SK-N-SH (cell line): ENCODE results near the gene FYCO1. TPM values are rescaled to one million over a fixed set of nuclear protein-coding genes. Genes with fewer than 3 reads are reported as not detected.

Source experiments
- CTCF ChIA-PET: fragments of 300-600, 350-600 bp; formaldehyde crosslinking; extraction: SDS; loops from one replicate; lab custom pipeline; 2021; lab: Yijun Ruan, JAX
- POLR2A ChIA-PET: fragments of 350-600 bp; sonication (Branson Sonifier 250); formaldehyde crosslinking; extraction: SDS; loops from one replicate; lab custom pipeline; 2020; ENCODE audit warnings: antibody characterized with exemption, inconsistent platforms; lab: Yijun Ruan, JAX
- DNase-seq: peaks from one replicate; pipeline ENCODE4 v3.0.0; 2012
- H2AFZ ChIP-seq: fragments of 200-600 bp; sonication (generic); 2 replicates; pipeline ENCODE4 v1.8.1; 2016; ENCODE audit warnings: antibody characterized with exemption, mild to moderate bottlenecking, low read depth
- H3F3A ChIP-seq: fragments of 200-600 bp; sonication (generic); replicated peaks from 2 replicates; pipeline ENCODE3; 2016; ENCODE audit warnings: antibody characterized with exemption, mild to moderate bottlenecking; ENCODE audit not compliant: insufficient read depth
- H3K27ac ChIP-seq, 2 experiments: fragments of 200-500 bp in 1 of 2; fragments of 200-600 bp in 1 of 2; sonication (Bioruptor generic) in 1 of 2; sonication (generic), shearing (Covaris generic) in 1 of 2; 2 replicates each; pipeline versions ENCODE4 v1.5.1 to v1.6.1; 2014 to 2016; ENCODE audit warnings: low read depth in 2 of 2, inconsistent platforms in 1 of 2, low read length in 1 of 2, mild to moderate bottlenecking in 1 of 2, mixed read lengths in 1 of 2
- H3K27me3 ChIP-seq: fragments of 200-600 bp; sonication (generic), shearing (Covaris generic); 2 replicates; pipeline ENCODE4 v1.6.1; 2016; ENCODE audit warnings: mixed run types; ENCODE audit not compliant: insufficient read depth
- H3K36me3 ChIP-seq, 2 experiments: fragments of 200-500 bp in 1 of 2; fragments of 200-600 bp in 1 of 2; sonication (Bioruptor generic) in 1 of 2; sonication (generic) in 1 of 2; replicated peaks in 1 of 2; 2 replicates each; pipeline versions ENCODE3 to v1.5.1; 2014 to 2016; ENCODE audit warnings: low read length in 1 of 2, mild to moderate bottlenecking in 1 of 2; ENCODE audit not compliant: insufficient read depth in 2 of 2, control insufficient read depth in 1 of 2
- H3K4me1 ChIP-seq, 2 experiments: fragments of 200-500 bp in 1 of 2; fragments of 200-600 bp in 1 of 2; sonication (Bioruptor generic) in 1 of 2; sonication (generic), shearing (Covaris generic) in 1 of 2; 2 replicates each; pipeline versions ENCODE4 v1.5.1 to v1.6.1; 2014 to 2016; ENCODE audit warnings: low read depth in 1 of 2, low read length in 1 of 2, mixed run types in 1 of 2; ENCODE audit not compliant: insufficient read depth in 2 of 2, control insufficient read depth in 1 of 2
- H3K4me2 ChIP-seq: fragments of 200-600 bp; sonication (generic), shearing (Covaris generic); 2 replicates; pipeline ENCODE4 v1.6.1; 2017; ENCODE audit warnings: mixed run types
- H3K4me3 ChIP-seq, 2 experiments: fragments of 200-500 bp in 1 of 2; fragments of 200-600 bp in 1 of 2; sonication (Bioruptor generic) in 1 of 2; sonication (generic), shearing (Covaris generic) in 1 of 2; 2 replicates each; pipeline versions ENCODE4 v1.5.1 to v1.8.1; 2014 to 2016; ENCODE audit warnings: low read depth in 2 of 2, inconsistent platforms in 1 of 2, low read length in 1 of 2, mild to moderate bottlenecking in 1 of 2, mixed read lengths in 1 of 2, moderate library complexity in 1 of 2
- H3K79me2 ChIP-seq: fragments of 200-600 bp; sonication (generic); 2 replicates; pipeline ENCODE4 v1.8.1; 2017; ENCODE audit warnings: mild to moderate bottlenecking; ENCODE audit not compliant: insufficient read depth
- H3K9ac ChIP-seq: fragments of 200-600 bp; sonication (generic); 2 replicates; pipeline ENCODE4 v1.6.1; 2017; ENCODE audit warnings: mixed run types
- H3K9me2 ChIP-seq: fragments of 200-600 bp; sonication (generic); 2 replicates; pipeline ENCODE4 v1.6.1; 2017; ENCODE audit warnings: mixed run types
- H3K9me3 ChIP-seq: fragments of 200-600 bp; sonication (generic); 2 replicates; pipeline ENCODE4 v1.6.1; 2017; ENCODE audit warnings: mixed run types, mild to moderate bottlenecking, moderate library complexity
- H4K20me1 ChIP-seq: fragments of 200-600 bp; sonication (generic); 2 replicates; pipeline ENCODE4 v1.6.1; 2017; ENCODE audit warnings: mild to moderate bottlenecking, mixed run types; ENCODE audit not compliant: insufficient read depth
- EP300 ChIP-seq, 2 experiments: IDR thresholded peaks; 2 replicates each; pipeline versions ENCODE4 v1.4.0 to v1.6.1; 2012; ENCODE audit warnings: borderline replicate concordance in 1 of 2, low read depth in 1 of 2, low read length in 1 of 2
- EZH2phosphoT487 ChIP-seq: fragments of 200-600 bp; sonication (generic); IDR thresholded peaks from 2 replicates; pipeline ENCODE4 v1.6.1; 2017; ENCODE audit warnings: low read depth, mixed run types, mild to moderate bottlenecking, antibody characterized with exemption, moderate library complexity, borderline replicate concordance
- FOSL2 ChIP-seq: IDR thresholded peaks from 2 replicates; pipeline ENCODE4 v1.4.0; 2012; ENCODE audit warnings: low read depth, mild to moderate bottlenecking, moderate library complexity, borderline replicate concordance
- FOXJ3 ChIP-seq: sonication (generic); formaldehyde crosslinking; IDR thresholded peaks from 2 replicates; pipeline ENCODE4 v1.5.1; 2020; ENCODE audit warnings: mild to moderate bottlenecking, missing genetic modification reagents
- FOXM1 ChIP-seq: IDR thresholded peaks from 2 replicates; pipeline ENCODE4 v1.4.0; 2012; ENCODE audit warnings: low read depth, mild to moderate bottlenecking
- GABPA ChIP-seq: IDR thresholded peaks from 2 replicates; pipeline ENCODE4 v1.4.0; 2012; ENCODE audit warnings: low read depth, mild to moderate bottlenecking
- JUND ChIP-seq: IDR thresholded peaks from 2 replicates; pipeline ENCODE4 v1.4.0; 2012
- MEF2A ChIP-seq: IDR thresholded peaks from 2 replicates; pipeline ENCODE4 v1.4.0; 2012; ENCODE audit warnings: low read depth, borderline replicate concordance
- MXI1 ChIP-seq: IDR thresholded peaks from 2 replicates; pipeline ENCODE4 v1.6.1; 2012; ENCODE audit warnings: mild to moderate bottlenecking, low read depth, low read length, improper control_type of control experiment
- NFIC ChIP-seq: IDR thresholded peaks from 2 replicates; pipeline ENCODE4 v1.4.0; 2012; ENCODE audit warnings: borderline replicate concordance
- NRF1 ChIP-seq: IDR thresholded peaks from 2 replicates; pipeline ENCODE4 v1.6.1; 2012; ENCODE audit warnings: low read depth, mild to moderate bottlenecking, low read length
- TCF12 ChIP-seq: IDR thresholded peaks from 2 replicates; pipeline ENCODE4 v1.4.0; 2012
- TEAD4 ChIP-seq: IDR thresholded peaks from 2 replicates; pipeline ENCODE4 v1.4.0; 2012; ENCODE audit warnings: mild to moderate bottlenecking, borderline replicate concordance; ENCODE audit not compliant: insufficient read depth
- USF2 ChIP-seq: fragments of 150-350 bp; IDR thresholded peaks from 2 replicates; pipeline ENCODE4 v1.6.1; 2017; ENCODE audit warnings: antibody characterized with exemption, low read length, low read depth, borderline replicate concordance
- YY1 ChIP-seq: IDR thresholded peaks from 2 replicates; pipeline ENCODE4 v1.4.0; 2012; ENCODE audit warnings: low read depth, mild to moderate bottlenecking
- WGBS: methylation state at CpG from one replicate; pipeline ENCODE4 v1.1.6; 2017; ENCODE audit warnings: low lambda C conversion rate; 5-methylcytosine and 5-hydroxymethylcytosine counted together
- polyA plus RNA-seq, 3 experiments: library from polyadenylated mRNA; depleted of rRNA; stranded (reverse); fragments of >200 nt; gene quantifications; 2 replicates each; pipeline ENCODE4 v1.2.3, GENCODE V29; 2012
- TF ChIP-seq, protein P1 (sequence below): IDR thresholded peaks from 2 replicates; pipeline ENCODE4 v1.4.0; 2012; ENCODE audit warnings: low read depth, borderline replicate concordance
- TF ChIP-seq, protein P2 (sequence below): IDR thresholded peaks from 2 replicates; pipeline ENCODE4; 2012
- TF ChIP-seq, protein P3 (sequence below): IDR thresholded peaks from 2 replicates; pipeline ENCODE4 v1.4.0; 2012; ENCODE audit warnings: low read depth
- TF ChIP-seq, protein P4 (sequence below): fragments of 200-600 bp; sonication (generic); IDR thresholded peaks from 2 replicates; pipeline ENCODE4 v1.6.1; 2017; ENCODE audit warnings: antibody characterized with exemption, mild to moderate bottlenecking, moderate library complexity
- TF ChIP-seq, protein P5 (sequence below): IDR thresholded peaks from 2 replicates; pipeline ENCODE4 v1.4.0; 2012; ENCODE audit warnings: low read depth, borderline replicate concordance

The FYCO1 gene
- polyA plus RNA-seq, 1 of the 3 experiments (the other 2 are of a cell fraction) = 5.5 TPM

DNA sequence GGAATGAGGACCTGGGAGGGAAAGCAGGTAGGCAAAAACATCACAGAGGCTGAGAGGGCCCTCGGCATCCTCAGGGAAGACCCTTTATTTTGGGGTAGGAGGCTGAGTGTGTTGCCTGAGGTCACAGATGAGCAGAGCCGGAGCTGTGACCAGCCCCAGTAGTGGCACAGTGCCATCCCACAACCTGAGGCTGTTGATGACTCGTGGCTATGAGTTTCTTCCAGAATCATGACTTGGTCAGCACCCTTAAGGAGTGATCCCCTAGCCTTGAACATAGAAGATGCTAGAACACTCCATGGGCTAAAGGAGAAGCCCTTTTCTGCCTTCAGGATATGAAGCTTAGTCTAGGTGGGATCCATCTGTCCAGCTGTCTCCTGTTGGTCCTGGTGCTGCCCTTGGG, 71.9 kb downstream of the FYCO1 start:
- no peak for DNase-seq
- POLR2A ChIA-PET = no interaction called here

DNA sequence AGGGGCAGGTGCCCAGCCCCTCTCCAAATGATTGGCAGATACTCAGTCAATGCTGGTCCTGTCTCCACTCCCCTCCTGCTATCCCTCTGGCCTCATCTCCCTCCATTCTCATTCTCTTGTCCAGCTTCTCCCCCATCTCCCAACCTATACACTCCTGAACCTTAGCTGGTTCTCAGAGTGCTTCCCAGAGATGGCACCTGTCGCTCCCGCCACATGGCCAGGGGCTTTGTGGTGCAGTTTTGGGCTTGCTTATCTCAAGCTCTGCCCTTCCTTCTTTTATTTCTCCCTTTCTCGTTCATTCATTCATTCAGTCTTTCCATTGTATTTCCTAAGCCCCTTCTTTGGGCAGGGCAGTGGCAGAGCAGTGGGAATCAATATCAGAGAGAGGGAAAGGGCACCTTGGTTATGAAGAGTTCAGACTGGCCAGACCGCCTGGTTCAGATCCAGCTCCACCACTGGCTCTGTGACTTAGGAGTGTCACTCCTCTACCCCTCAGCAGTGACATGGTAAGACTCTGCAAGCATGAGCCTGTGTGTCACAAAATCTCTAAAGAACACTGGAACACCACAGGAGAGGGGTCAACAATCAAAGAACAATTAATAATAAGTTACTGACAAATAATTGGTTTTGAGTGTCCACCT, 72.6 kb downstream of the FYCO1 start:
- Histone ChIP-seq H3F3A (peaks cover 4% of the 10 kb centered on the region), H3K4me3 (no peak overlapping the region), H4K20me1 (no peaks in the 10 kb centered on the region), H2AFZ (no peak overlapping the region), H3K4me2 (no peak overlapping the region), H3K27ac (no peak overlapping the region), H3K9me3 (no peaks in the 10 kb centered on the region), H3K9ac (no peak overlapping the region), H3K36me3 (peaks cover 10 to 27% of the 10 kb centered on the region in 2 experiments), H3K79me2 (no peaks in the 10 kb centered on the region), H3K27me3 (no peaks in the 10 kb centered on the region), H3K4me1 (no peaks in the 10 kb centered on the region), H3K9me2 (no peaks in the 10 kb centered on the region)
- CTCF ChIA-PET = interaction anchor here (0.6 to 5.6 kb wide), 5 partner anchors 16 to 221 kb away, joined by 3 to 31 read pairs (median 6); no protein-coding TSS in a partner anchor
- WGBS = 99% methylated on average over 4 of the region's 4 CpGs
- no peak for DNase-seq
- POLR2A ChIA-PET = no interaction called here
- no peak for TF ChIP-seq FOXJ3 (CRISPR knock-in tag)
- no peak for TF ChIP-seq NRF1
- TF ChIP-seq, protein P1, sequence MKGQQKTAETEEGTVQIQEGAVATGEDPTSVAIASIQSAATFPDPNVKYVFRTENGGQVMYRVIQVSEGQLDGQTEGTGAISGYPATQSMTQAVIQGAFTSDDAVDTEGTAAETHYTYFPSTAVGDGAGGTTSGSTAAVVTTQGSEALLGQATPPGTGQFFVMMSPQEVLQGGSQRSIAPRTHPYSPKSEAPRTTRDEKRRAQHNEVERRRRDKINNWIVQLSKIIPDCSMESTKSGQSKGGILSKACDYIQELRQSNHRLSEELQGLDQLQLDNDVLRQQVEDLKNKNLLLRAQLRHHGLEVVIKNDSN = no peak
- TF ChIP-seq, protein P2, sequence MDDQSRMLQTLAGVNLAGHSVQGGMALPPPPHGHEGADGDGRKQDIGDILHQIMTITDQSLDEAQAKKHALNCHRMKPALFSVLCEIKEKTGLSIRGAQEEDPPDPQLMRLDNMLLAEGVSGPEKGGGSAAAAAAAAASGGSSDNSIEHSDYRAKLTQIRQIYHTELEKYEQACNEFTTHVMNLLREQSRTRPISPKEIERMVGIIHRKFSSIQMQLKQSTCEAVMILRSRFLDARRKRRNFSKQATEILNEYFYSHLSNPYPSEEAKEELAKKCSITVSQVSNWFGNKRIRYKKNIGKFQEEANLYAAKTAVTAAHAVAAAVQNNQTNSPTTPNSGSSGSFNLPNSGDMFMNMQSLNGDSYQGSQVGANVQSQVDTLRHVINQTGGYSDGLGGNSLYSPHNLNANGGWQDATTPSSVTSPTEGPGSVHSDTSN = no peak
- TF ChIP-seq, protein P3, sequence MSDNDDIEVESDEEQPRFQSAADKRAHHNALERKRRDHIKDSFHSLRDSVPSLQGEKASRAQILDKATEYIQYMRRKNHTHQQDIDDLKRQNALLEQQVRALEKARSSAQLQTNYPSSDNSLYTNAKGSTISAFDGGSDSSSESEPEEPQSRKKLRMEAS = no peak
- TF ChIP-seq TEAD4 = no peak
- no peak for TF ChIP-seq MXI1
- no peak for TF ChIP-seq MEF2A
- TF ChIP-seq USF2 = no peak
- no peak for TF ChIP-seq TCF12
- TF ChIP-seq EZH2phosphoT487 = no peak
- no peak for TF ChIP-seq FOXM1
- TF ChIP-seq GABPA = no peak
- no peak for TF ChIP-seq JUND
- TF ChIP-seq, protein P4, sequence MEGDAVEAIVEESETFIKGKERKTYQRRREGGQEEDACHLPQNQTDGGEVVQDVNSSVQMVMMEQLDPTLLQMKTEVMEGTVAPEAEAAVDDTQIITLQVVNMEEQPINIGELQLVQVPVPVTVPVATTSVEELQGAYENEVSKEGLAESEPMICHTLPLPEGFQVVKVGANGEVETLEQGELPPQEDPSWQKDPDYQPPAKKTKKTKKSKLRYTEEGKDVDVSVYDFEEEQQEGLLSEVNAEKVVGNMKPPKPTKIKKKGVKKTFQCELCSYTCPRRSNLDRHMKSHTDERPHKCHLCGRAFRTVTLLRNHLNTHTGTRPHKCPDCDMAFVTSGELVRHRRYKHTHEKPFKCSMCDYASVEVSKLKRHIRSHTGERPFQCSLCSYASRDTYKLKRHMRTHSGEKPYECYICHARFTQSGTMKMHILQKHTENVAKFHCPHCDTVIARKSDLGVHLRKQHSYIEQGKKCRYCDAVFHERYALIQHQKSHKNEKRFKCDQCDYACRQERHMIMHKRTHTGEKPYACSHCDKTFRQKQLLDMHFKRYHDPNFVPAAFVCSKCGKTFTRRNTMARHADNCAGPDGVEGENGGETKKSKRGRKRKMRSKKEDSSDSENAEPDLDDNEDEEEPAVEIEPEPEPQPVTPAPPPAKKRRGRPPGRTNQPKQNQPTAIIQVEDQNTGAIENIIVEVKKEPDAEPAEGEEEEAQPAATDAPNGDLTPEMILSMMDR = no peak
- no peak for TF ChIP-seq EP300 (IDR thresholded peaks at IDR 0.05; ENCODE audit: borderline replicate concordance in 1 of 2, low read depth in 1 of 2, low read length in 1 of 2)
- TF ChIP-seq YY1 = no peak

More for the DNA sequence above, 71.9 kb downstream of the FYCO1 start:
- H3K27ac ChIP-seq = no peak overlapping the region
- TF ChIP-seq JUND (0 out of 2 replicates have a peak, but pooled peaks have one; percentile 17), FOSL2 (peak; percentile 53; the same call in 1 of the 2 replicates), NFIC (peak; percentile 57)
- TF ChIP-seq, protein P5, sequence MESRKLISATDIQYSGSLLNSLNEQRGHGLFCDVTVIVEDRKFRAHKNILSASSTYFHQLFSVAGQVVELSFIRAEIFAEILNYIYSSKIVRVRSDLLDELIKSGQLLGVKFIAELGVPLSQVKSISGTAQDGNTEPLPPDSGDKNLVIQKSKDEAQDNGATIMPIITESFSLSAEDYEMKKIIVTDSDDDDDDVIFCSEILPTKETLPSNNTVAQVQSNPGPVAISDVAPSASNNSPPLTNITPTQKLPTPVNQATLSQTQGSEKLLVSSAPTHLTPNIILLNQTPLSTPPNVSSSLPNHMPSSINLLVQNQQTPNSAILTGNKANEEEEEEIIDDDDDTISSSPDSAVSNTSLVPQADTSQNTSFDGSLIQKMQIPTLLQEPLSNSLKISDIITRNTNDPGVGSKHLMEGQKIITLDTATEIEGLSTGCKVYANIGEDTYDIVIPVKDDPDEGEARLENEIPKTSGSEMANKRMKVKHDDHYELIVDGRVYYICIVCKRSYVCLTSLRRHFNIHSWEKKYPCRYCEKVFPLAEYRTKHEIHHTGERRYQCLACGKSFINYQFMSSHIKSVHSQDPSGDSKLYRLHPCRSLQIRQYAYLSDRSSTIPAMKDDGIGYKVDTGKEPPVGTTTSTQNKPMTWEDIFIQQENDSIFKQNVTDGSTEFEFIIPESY = no peak
- TF ChIP-seq, all 33 proteins: peak for 3
- no peaks in the 10 kb centered on the region for H3K9me3 ChIP-seq
- CTCF ChIA-PET = interaction anchor here (1.2 to 5.6 kb wide), 3 partner anchors 15 to 162 kb away, joined by 4 to 31 read pairs (median 13); no protein-coding TSS in a partner anchor
- WGBS = 50% methylated on average over 2 of the region's 3 CpGs
- H3K4me1 ChIP-seq = no peaks in the 10 kb centered on the region
- no peaks in the 10 kb centered on the region for H3K79me2 ChIP-seq
- no peak overlapping the region for H3K4me2 ChIP-seq
- H3K9me2 ChIP-seq = no peaks in the 10 kb centered on the region
- peaks cover 10 to 31% of the 10 kb centered on the region in 2 experiments for H3K36me3 ChIP-seq
- H3K27me3 ChIP-seq = no peaks in the 10 kb centered on the region
- H3F3A ChIP-seq = peaks cover under 1% of the 10 kb centered on the region
- no peaks in the 10 kb centered on the region for H4K20me1 ChIP-seq
- H3K4me3 ChIP-seq = no peak overlapping the region
- H3K9ac ChIP-seq = no peak overlapping the region
- no peak overlapping the region for H2AFZ ChIP-seq
